ENCODE results near the gene VILL. TPM values are rescaled to one million over a fixed set of nuclear protein-coding genes. Genes with fewer than 3 reads are reported as not detected.

The VILL gene
- total and polyA plus RNA-seq, 10 of the 15 experiments (the other 5 are each of a cell fraction or from before 2014, with no cell fraction given) = 0.15 to 5.4 (median 2.1) TPM; not detected in 1

GRCh38 chr3:37973246-37974054, 17.1 kb upstream of the VILL start (continued):
- TF ChIP-seq IRF5 (IDR thresholded peaks at IDR 0.05; ENCODE audit: borderline replicate concordance) = no peak

- H3K27me3 ChIP-seq (replicated peaks in 1 of 2; ENCODE audit: control insufficient read depth in 2 of 2, insufficient read depth in 2 of 2, low read length in 1 of 2) = no peaks in the 10 kb centered on the region
- CTCF ChIA-PET = interaction anchor here (0.6 to 3.4 kb wide), 37 partner anchors 9 to 682 kb away, joined by 3 to 25 read pairs (median 4); partner anchors contain the start of genes DLEC1, SLC22A14 and XYLB
- DNase-seq (ENCODE audit: low read depth, low spot score) = no peak
- no peaks in the 10 kb centered on the region for H3K4me1 ChIP-seq (ENCODE audit: control insufficient read depth, insufficient read depth, low read length)
- RAD21 ChIA-PET (ENCODE audit: unreplicated experiment) = interaction anchor here (1.0 to 2.7 kb wide), 7 partner anchors 8 to 506 kb away, joined by 4 to 9 read pairs (median 5); partner anchors contain the start of gene SLC22A14
- 27% methylated on average over 9 of the region's 9 CpGs for WGBS (ENCODE audit: insufficient coverage, insufficient replicate concordance, low lambda C conversion rate, missing lambda C conversion rate)
- peak; percentile 99 for ATAC-seq
- H3K9ac ChIP-seq (ENCODE audit: control insufficient read depth, insufficient read depth, low read length) = no peak overlapping the region
- no peak overlapping the region for H3K4me2 ChIP-seq (ENCODE audit: control insufficient read depth, insufficient read depth)
- no peaks in the 10 kb centered on the region for H3K79me2 ChIP-seq (ENCODE audit: control insufficient read depth, insufficient read depth, low read length)
- no TSS peak for BruUV-seq (replicated peaks)
- FAIRE-seq = peak; percentile 13
- H3K27ac ChIP-seq (ENCODE audit: control insufficient read depth, insufficient read depth) = no peak overlapping the region
- POLR2A ChIA-PET = no interaction called here
- H3K36me3 ChIP-seq (ENCODE audit: control insufficient read depth in 2 of 2, insufficient read depth in 2 of 2, low read length in 1 of 2) = no peaks in the 10 kb centered on the region
- SMC1A ChIA-PET (ENCODE audit: uncharacterized antibody, unreplicated experiment) = interaction anchor here (0.6 to 1.6 kb wide), 16 partner anchors 10 to 544 kb away, joined by 3 to 10 read pairs (median 3); partner anchors contain the start of gene ACAA1
- H2AFZ ChIP-seq (ENCODE audit: control insufficient read depth, low read depth, low read length) = no peak overlapping the region
- intact Hi-C loops (cut with micrococcal nuclease; ENCODE audit: unreplicated experiment) = loop anchor here (1.0 to 10.0 kb wide), 3 partner anchors 22 to 320 kb away; no protein-coding TSS in a partner anchor
- no peaks in the 10 kb centered on the region for H3K9me3 ChIP-seq (replicated peaks; ENCODE audit: control insufficient read depth, insufficient read depth, low read length)
- in situ Hi-C loops (cut with MboI) = no loop called here
- no peak overlapping the region for H3K4me3 ChIP-seq
- no peaks in the 10 kb centered on the region for H4K20me1 ChIP-seq (ENCODE audit: control insufficient read depth, insufficient read depth)
- TF ChIP-seq PKNOX1 (IDR thresholded peaks at IDR 0.05) (peak; percentile 92), BACH1 (IDR thresholded peaks at IDR 0.05; ENCODE audit: borderline replicate concordance) (no peak), SREBF2 (IDR thresholded peaks at IDR 0.05; ENCODE audit: low read length) (no peak), BHLHE40 (IDR thresholded peaks at IDR 0.05; ENCODE audit: borderline replicate concordance in 1 of 2, low read depth in 2 of 2, low read length in 1 of 2) (0 out of 4 replicates have a peak, but pooled peaks of 1 of the 2 experiments have one; percentile 7), RAD21 (IDR thresholded peaks at IDR 0.05; ENCODE audit: insufficient read depth, low read depth, low read length) (peak; percentile 69), SMC3 (IDR thresholded peaks at IDR 0.05; ENCODE audit: borderline replicate concordance, low read length) (peak; percentile 65; the same call in 1 of the 2 replicates), IKZF1 (conservative IDR thresholded peaks at IDR 0.05) (0 out of 2 replicates have a peak, but pooled peaks have one; percentile 15), CTCF (IDR thresholded peaks at IDR 0.05 in 2 of 3, conservative IDR thresholded peaks at IDR 0.05 in 1 of 3; ENCODE audit: control insufficient read depth in 2 of 3, extremely low read depth in 1 of 3, insufficient read depth in 1 of 3, low read depth in 3 of 3, low read length in 3 of 3) (peak; percentile 88 to 92 (median 90); a peak in 5 of 6 replicates), ZNF24 (IDR thresholded peaks at IDR 0.05) (peak; percentile 89), NR2F1 (conservative IDR thresholded peaks at IDR 0.05) (no peak), NBN (IDR thresholded peaks at IDR 0.05) (no peak), JUND (IDR thresholded peaks at IDR 0.05; ENCODE audit: low read depth, low read length) (no peak)
Measured at GRCh38 chr3:37974121-37975083, 16.2 kb upstream of the VILL start.
